Measurements from ENCODE around the gene GC.

The GC gene

DNA sequence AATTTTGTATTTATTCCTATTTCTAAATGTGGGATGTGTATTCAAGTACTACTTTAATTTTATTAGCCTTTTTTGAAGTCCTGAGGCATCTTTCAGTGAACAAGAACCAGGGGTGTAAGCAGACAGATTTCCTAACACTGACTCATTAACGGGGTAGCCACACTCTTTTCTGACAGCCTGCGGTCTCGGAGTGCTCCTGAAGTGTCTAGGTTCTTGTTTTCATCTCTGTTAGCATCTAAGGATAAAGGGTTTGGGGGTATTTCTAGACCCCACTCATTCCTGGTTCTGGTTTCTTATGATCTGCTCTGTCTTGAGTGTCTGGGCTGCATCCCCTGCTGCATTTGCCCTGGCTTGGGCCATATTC, 71.9 kb downstream of the GC start:
- no peak for TF ChIP-seq ZFX (IDR thresholded peaks at IDR 0.05; ENCODE audit: borderline replicate concordance)
- TF ChIP-seq, protein P1, sequence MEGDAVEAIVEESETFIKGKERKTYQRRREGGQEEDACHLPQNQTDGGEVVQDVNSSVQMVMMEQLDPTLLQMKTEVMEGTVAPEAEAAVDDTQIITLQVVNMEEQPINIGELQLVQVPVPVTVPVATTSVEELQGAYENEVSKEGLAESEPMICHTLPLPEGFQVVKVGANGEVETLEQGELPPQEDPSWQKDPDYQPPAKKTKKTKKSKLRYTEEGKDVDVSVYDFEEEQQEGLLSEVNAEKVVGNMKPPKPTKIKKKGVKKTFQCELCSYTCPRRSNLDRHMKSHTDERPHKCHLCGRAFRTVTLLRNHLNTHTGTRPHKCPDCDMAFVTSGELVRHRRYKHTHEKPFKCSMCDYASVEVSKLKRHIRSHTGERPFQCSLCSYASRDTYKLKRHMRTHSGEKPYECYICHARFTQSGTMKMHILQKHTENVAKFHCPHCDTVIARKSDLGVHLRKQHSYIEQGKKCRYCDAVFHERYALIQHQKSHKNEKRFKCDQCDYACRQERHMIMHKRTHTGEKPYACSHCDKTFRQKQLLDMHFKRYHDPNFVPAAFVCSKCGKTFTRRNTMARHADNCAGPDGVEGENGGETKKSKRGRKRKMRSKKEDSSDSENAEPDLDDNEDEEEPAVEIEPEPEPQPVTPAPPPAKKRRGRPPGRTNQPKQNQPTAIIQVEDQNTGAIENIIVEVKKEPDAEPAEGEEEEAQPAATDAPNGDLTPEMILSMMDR (IDR thresholded peaks at IDR 0.05), result no peak
- H3K27ac ChIP-seq, result no peak overlapping the region

DNA sequence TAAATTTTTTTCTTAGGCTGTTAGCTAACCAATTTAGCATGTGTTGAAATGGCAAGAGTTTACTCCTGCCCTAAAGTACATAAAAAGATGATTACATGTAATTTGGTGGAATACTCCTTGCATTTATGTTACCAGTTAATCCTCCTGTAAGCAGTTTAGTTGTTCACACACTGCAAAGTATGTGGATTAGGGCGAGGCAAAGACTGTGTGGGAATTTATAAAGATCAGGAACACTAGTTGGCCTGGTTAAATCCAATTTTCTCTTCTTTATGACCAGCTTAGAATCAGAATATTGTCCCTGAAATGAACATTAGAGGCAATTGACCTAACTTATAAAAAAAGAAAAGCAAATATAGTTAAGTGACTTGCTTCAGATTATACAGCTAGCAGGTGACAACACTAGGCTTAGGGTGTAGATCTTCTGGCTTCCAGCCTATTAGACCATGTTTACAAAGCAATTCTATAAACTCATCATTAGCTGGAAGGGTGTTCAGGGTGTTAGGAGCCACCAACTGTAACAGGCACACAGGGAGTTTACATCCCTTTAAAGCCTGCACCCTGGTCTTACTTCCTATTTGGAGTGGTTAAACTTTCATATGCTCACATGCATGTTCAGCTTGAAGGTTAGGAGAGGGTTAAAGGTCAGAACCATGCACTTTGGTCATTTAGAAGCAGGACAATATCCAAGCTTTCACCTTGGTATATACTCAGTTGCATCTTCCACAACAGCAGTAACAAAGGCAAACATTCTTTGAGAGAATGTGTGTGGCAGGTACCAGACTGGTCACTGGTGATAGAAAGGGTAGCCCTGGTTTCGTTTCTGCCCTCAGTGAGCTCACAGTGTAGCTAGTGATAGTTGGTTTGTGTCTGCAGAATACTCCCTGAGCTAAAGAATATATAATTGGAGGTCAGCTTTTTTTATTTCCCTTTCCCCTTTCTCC, 72.6 kb downstream of the GC start:
- H3K27ac ChIP-seq, result no peak overlapping the region
- no peak for TF ChIP-seq ZFX (IDR thresholded peaks at IDR 0.05; ENCODE audit: borderline replicate concordance)
- TF ChIP-seq, protein P1 (IDR thresholded peaks at IDR 0.05), result no peak

- TF ChIP-seq ZFX (IDR thresholded peaks at IDR 0.05; ENCODE audit: borderline replicate concordance), result no peak
- TF ChIP-seq, protein P1 (IDR thresholded peaks at IDR 0.05), result no peak
- no peak overlapping the region for H3K27ac ChIP-seq
Measured at GRCh38 chr4:71709961-71710360, 73.9 kb downstream of the GC start.

DNA sequence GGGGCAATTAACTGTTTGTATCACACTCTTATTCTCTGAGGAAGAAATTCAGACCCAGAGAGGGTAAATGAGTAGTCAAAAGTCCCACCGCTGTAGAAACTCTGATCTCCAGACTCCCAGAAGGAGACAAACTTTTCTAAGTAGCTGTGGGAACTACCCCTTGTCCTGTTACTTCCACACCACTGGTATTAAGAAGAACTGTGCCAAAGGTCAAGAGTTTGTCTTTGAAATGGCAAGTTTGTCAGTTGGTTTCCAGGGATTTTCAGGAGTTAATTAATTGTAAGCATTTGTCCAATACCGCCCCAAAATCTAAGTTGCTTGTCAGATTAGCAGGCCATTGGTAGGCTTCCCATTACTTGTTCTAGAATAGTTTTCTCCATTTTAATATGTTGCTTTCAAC, 85.7 kb downstream of the GC start:
- H3K27ac ChIP-seq, result no peak overlapping the region
- TF ChIP-seq, protein P1 (IDR thresholded peaks at IDR 0.05), result no peak
- TF ChIP-seq ZFX (IDR thresholded peaks at IDR 0.05; ENCODE audit: borderline replicate concordance), result no peak

- no peak overlapping the region for H3K27ac ChIP-seq
- TF ChIP-seq, protein P1 (IDR thresholded peaks at IDR 0.05), result no peak
- no peak for TF ChIP-seq ZFX (IDR thresholded peaks at IDR 0.05; ENCODE audit: borderline replicate concordance)
Measured at GRCh38 chr4:71697031-71697430, 86.8 kb downstream of the GC start.

GRCh38 chr4:71694961-71695360, 88.9 kb downstream of the GC start:
- TF ChIP-seq, protein P1 (IDR thresholded peaks at IDR 0.05), result no peak
- TF ChIP-seq ZFX (IDR thresholded peaks at IDR 0.05; ENCODE audit: borderline replicate concordance), result no peak
- no peak overlapping the region for H3K27ac ChIP-seq

DNA sequence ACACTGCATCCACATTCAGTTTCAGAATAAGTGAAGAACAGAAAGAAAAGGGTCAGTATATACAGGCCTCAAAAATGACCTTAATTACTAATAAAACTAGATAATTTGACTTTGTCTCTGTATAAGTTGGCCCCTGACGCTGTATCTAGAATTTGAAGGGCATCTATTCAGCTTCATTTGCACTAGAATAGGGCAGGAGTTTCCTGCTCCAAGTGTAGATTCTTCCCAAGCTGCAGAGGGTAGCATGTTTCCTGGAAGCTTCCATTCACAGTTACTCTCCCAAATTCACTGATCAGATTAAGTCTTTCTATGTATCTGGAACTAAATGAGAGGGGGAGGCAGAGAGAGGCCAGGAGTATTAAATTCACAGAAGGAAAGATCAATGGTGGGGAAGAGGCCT, 90.9 kb downstream of the GC start:
- H3K27ac ChIP-seq, result no peak overlapping the region
- no peak for TF ChIP-seq ZFX (IDR thresholded peaks at IDR 0.05; ENCODE audit: borderline replicate concordance)
- TF ChIP-seq, protein P1 (IDR thresholded peaks at IDR 0.05), result no peak
